ENCODE results near the gene SPEM2.

SPEM2 gene

GRCh38 chr17:7475764-7476422, 50.5 kb downstream of the SPEM2 start:
- no peak for DNase-seq

DNA sequence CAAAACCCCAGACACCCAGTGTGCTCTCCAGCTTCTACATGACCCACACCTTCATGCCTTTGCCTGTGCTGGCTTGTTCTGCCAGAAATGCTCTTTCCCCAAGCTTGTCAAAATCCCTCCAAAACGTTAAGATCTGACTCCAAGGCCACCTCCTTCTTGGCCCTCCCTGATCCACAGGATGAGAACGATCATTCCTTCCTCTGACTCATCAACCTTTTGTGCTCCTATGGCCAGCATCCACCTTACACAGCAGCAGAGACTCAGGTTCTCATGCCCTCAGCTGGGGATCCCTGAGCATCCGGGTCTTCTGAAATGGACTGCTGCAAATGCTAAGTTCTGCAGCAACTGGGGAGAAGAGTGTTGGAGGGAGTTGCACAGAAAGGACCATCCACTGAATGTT, 51.1 kb downstream of the SPEM2 start:
- DNase-seq, result no peak

- DNase-seq, result no peak
Measured at GRCh38 chr17:7476951-7477350, 51.5 kb downstream of the SPEM2 start.

Measured in cerebellar nuclear complex (tissue), 1 donor.